Measurements from ENCODE around the gene PSD4.

The PSD4 gene

DNA sequence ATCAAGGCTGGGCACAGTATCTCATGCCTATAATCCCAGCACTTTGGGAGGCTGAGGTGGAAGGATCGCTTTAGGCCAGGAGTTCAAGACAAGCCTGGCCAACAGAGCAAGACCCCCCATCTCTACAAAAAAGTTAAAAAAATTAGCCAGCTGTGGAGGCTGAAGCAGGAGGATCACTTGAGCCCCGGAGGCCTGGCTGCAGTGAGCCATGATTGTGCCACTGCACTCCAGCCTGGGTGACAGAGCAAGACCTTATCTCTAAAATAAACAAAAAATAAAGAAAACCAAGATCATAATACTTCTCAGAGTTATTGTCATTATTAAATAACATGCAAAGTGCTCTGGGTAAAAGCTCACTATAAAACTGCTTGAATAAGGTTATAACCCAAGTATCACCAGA, 31.5 kb upstream of the PSD4 start:
- no peak for DNase-seq (ENCODE audit: low spot score)

DNA sequence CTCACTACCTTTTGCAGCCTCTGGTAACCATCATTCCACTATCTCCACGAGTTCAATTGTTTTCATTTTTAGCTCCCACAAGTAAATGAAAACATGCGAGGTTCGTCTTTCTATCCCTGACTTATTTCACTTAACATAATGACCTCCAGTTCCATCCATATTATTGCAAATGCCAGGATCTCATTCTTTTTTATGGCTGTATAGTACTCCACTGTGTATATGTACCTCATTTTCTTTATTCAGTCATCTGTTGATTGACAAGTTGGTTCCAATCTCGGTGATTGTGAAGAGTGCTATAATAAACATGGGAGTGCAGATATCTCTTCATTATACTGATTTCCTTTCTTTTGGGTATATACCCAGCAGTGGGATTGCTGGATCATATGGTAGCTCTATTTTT, 29.5 kb upstream of the PSD4 start:
- no peak for DNase-seq (ENCODE audit: low spot score)

- no peak for DNase-seq (ENCODE audit: low spot score)
Measured at GRCh38 chr2:113148606-113149552, 24.9 kb upstream of the PSD4 start.

- DNase-seq (ENCODE audit: low spot score) = no peak
Measured at GRCh38 chr2:113149553-113150257, 24.1 kb upstream of the PSD4 start.

GRCh38 chr2:113150258-113150601, 23.5 kb upstream of the PSD4 start:
- DNase-seq (ENCODE audit: low spot score) = no peak

- DNase-seq (ENCODE audit: low spot score) = no peak
Measured at GRCh38 chr2:113155331-113155730, 18.4 kb upstream of the PSD4 start.

DNA sequence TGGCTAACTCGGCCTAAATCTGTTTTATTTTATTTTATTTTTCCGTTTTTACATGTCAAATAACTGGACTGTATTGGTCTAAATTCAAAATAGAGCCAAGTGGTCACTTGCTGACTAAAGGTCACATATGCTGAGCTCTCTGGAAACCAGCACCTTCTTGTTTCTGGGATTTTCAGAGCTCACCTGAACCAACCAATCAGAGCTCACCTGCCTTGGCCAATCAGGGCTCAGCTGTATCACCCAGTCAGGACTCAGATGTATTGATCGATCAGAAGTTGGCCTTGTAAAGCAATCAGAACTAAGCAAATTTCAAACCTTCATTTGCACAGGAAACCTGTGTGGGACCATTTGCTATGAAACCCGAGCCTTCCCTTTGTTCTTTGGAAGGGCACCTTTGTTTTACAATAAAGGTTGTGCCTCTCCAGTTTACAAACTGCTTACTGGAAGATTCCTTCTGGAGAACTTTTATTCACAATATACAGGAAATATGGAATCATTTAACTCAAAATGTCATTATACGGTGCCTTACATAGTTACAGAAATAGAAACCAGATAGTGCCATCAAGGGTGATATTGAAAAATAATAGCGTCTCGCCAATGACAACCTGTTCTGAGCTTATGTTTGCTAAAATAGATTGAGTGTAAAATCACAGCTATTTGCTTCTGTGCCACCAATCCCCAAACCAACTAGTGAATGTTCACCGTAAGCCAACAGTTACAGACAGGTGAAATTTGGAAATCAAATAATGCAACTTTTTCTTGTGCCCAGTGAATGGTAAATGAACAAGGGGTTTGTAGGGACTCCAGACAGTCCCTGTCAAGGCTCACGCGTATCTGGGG, 17.3 kb upstream of the PSD4 start:
- no peak for DNase-seq (ENCODE audit: low spot score)

DNA sequence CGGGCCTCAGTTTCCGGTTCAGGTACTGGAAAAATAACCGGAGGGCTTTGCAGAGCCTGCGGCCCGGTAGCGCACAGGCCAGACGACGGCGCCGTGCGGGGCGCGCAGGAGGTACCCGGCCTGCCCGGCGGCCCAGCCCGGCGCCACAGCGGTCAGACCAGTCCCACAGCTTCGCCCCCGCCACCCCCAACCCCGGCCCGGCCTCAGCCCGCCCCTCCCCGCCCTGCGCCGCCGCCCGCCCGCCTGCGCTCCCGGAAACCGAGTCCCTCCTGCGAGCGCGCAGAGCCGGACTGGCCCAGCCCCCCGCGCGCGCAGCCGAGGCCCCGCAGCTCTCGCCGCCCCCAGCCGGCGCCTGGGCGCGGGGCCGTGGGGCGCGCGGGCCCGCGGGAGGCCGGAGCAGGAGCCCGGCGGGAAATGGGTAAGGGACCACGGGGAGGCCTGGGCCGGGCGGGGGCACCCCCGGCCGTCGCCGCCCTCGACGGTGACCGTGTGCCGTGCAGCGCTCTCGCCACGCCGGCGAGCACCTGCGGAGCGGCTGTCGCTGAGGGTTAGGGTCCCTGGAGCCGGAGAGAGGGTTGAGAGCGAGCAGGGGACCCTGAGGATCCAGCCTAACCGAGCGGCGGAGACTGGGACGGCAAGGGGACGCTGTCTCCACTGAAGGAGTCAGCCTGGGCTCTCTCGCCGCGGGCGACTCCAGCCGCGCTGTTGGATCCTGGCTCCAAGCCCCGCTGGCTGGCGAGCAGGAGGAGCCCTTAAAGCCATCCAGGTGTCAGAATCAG, 16.5 kb upstream of the PSD4 start:
- peak; percentile 27 for DNase-seq (ENCODE audit: low spot score)

GRCh38 chr2:113157897-113158753, 15.6 kb upstream of the PSD4 start:
- DNase-seq (ENCODE audit: low spot score) = peak; percentile 48

DNA sequence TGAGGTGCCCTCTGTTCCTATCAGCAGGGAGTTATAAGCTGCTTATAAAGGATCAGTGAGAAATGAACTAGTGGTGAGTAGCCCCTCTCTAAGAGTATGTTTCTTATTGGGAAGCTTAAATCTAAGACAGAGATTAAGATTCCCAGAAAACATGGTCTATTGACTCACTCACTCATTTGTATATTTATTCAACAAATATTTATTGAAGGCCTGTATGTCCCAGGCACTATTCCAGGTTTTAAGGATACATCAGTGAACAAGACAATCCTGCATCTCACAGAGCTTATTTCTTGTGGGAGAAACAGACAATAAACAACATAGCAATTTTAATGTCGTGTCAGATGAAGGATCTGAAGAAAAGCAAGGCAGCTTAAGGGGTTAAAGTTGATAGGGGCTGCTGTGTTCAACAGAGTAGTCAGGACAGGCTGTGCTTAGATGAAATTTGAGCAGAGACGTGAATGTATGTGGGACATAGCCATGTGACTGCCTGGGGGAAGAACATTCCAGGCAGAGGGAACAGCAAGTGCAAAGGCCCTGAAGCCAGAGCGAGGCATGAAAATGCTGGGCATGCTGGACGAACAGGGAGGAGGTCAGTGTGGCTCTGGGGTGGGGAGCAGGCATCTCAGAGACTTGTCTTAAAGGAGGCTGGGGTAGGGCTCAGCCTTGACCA, 14.8 kb upstream of the PSD4 start:
- DNase-seq (ENCODE audit: low spot score) = no peak

GRCh38 chr2:113160248-113160647, 13.5 kb upstream of the PSD4 start:
- no peak for DNase-seq (ENCODE audit: low spot score)

- DNase-seq (ENCODE audit: low spot score) = no peak
Measured at GRCh38 chr2:113160962-113161361, 12.8 kb upstream of the PSD4 start.

GRCh38 chr2:113162173-113162572, 11.6 kb upstream of the PSD4 start:
- no peak for DNase-seq (ENCODE audit: low spot score)

DNA sequence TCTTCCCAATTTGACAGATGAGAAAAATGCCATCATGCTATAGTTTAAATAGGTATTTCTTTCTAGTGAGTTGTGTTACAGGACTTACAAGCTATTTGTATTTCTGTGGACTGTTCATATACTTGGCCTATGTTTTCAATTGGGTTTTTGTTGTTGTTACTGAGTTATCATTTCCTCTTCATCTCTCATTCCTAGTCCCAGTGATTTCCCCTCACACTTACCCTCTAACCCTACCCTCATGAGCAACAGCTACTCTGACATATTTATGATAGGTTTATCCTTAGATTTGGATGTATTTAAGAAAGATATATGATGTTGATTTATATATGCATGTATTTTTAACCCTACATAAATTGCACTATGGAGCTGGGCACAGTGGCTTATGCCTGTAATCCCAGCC, 10.9 kb upstream of the PSD4 start:
- no peak for DNase-seq (ENCODE audit: low spot score)

GRCh38 chr2:113164215-113164929, 9.4 kb upstream of the PSD4 start:
- no peak for DNase-seq (ENCODE audit: low spot score)

- DNase-seq (ENCODE audit: low spot score) = no peak
Measured at GRCh38 chr2:113164930-113165585, 8.7 kb upstream of the PSD4 start.

GRCh38 chr2:113166187-113166645, 7.6 kb upstream of the PSD4 start:
- no peak for DNase-seq (ENCODE audit: low spot score)

- DNase-seq (ENCODE audit: low spot score) = no peak
Measured at GRCh38 chr2:113167115-113167932, 6.4 kb upstream of the PSD4 start.

All from kidney capillary endothelial cell (primary cell).